BLaER1 treated with 17β-estradiol and CSF1 and Interleukin-3, amounts not matched to agents 10 nM and 100 nM (cell line): ENCODE measurements around the gene REC8.
"Not testable (repeated sequence)": the region's sequence is repeated elsewhere in the genome, so short reads cannot be mapped to it uniquely, and the experiment has no call there.

ENCODE experiments used
- H3K27ac ChIP-seq, 11 experiments: shearing (Covaris generic); formaldehyde crosslinking; 2 replicates each; pipeline ENCODE4 v1.8.1; 2022
- H3K27me3 ChIP-seq, 11 experiments: shearing (Covaris generic); formaldehyde crosslinking; 2 replicates each; pipeline ENCODE4 v1.8.1; 2022
- H3K36me3 ChIP-seq, 11 experiments: shearing (Covaris generic); formaldehyde crosslinking; 2 replicates each; pipeline ENCODE4 v1.8.1; 2022
- H3K4me1 ChIP-seq, 10 experiments: shearing (Covaris generic); formaldehyde crosslinking; 2 replicates each; pipeline ENCODE4 v1.8.1; 2022
- H3K4me2 ChIP-seq, 11 experiments: shearing (Covaris generic); formaldehyde crosslinking; 2 replicates each; pipeline ENCODE4 v1.8.1; 2022
- H3K4me3 ChIP-seq, 10 experiments: shearing (Covaris generic); formaldehyde crosslinking; 2 replicates each; pipeline ENCODE4 v1.8.1; 2022
- H3K9ac ChIP-seq, 11 experiments: shearing (Covaris generic); formaldehyde crosslinking; 2 replicates each; pipeline ENCODE4 v1.8.1; 2022
- H3K9me3 ChIP-seq, 11 experiments: shearing (Covaris generic); formaldehyde crosslinking; replicated peaks in 1 of 11; 2 replicates each; pipeline ENCODE4 v1.8.1; 2022
- H4K20me1 ChIP-seq, 11 experiments: shearing (Covaris generic); formaldehyde crosslinking; 2 replicates each; pipeline ENCODE4 v1.8.1; 2022
- Cebpa-rat ChIP-seq, 11 experiments: shearing (Covaris generic); IDR thresholded peaks; 2 replicates each; pipeline ENCODE4 v1.8.1; 2022

The REC8 gene

GRCh38 chr14:24195186-24196070 is 23.5 kb downstream of the REC8 start, which contains the start of gene TM9SF1:
Gene TM9SF1, minus strand, starts transcription at chr14:24195441. Its CDS starts 422 bp downstream, at chr14:24195019.
- Histone ChIP-seq H3K9me3 (peaks cover 0 to 12% (median 0%) of the 10 kb centered on the region in 11 experiments; a peak in 1 of 22 replicates), H3K27ac (peak within 1 kb of the TSS; percentile 95 to 100 (median 98)), H3K27me3 (no peaks in the 10 kb centered on the region), H3K4me2 (peak within 1 kb of the TSS; percentile 84 to 99 (median 93)), H4K20me1 (peaks cover 0 to 8% (median 0%) of the 10 kb centered on the region in 11 experiments; a peak in 3 of 22 replicates), H3K36me3 (peaks cover 29 to 46% (median 38%) of the 10 kb centered on the region in 11 experiments), H3K9ac (peak within 1 kb of the TSS; percentile 92 to 100 (median 97)), H3K4me3 (peak within 1 kb of the TSS; percentile 67 to 87 (median 76)), H3K4me1 (peaks cover 45 to 71% (median 51%) of the 10 kb centered on the region in 10 experiments)
- TF ChIP-seq Cebpa-rat (IDR thresholded peaks at IDR 0.05): no peak

- no peaks in the 10 kb centered on the region for H3K27me3 ChIP-seq
- H3K9ac ChIP-seq: peak overlapping the region; percentile 92 to 100 (median 97)
- peaks cover 45 to 64% (median 49%) of the 10 kb centered on the region in 10 experiments for H3K4me1 ChIP-seq
- TF ChIP-seq Cebpa-rat (IDR thresholded peaks at IDR 0.05): no peak
- H3K36me3 ChIP-seq: peaks cover 29 to 47% (median 40%) of the 10 kb centered on the region in 11 experiments
- H3K4me2 ChIP-seq: peak overlapping the region; percentile 84 to 99 (median 93)
- H4K20me1 ChIP-seq: peaks cover 0 to 8% (median 0%) of the 10 kb centered on the region in 11 experiments; a peak in 3 of 22 replicates
- peak overlapping the region; percentile 67 to 87 (median 76) for H3K4me3 ChIP-seq
- peak overlapping the region; percentile 95 to 100 (median 98) for H3K27ac ChIP-seq
- peaks cover 0 to 15% (median 4%) of the 10 kb centered on the region in 11 experiments; a peak in 18 of 22 replicates for H3K9me3 ChIP-seq
These were observed 24.5 kb downstream of the REC8 start for GRCh38 chr14:24196071-24197055.

- Histone ChIP-seq H3K4me1 (peaks cover 43 to 57% (median 47%) of the 10 kb centered on the region in 10 experiments), H3K4me3 (peak overlapping the region in 7 of 10 experiments; percentile 67 to 87 (median 81); a peak in 11 of 20 replicates), H3K4me2 (peak overlapping the region; percentile 84 to 99 (median 93)), H3K9me3 (peaks cover under 1 to 21% (median 11%) of the 10 kb centered on the region in 11 experiments; a peak in 21 of 22 replicates), H3K27ac (peak overlapping the region in 4 of 11 experiments; percentile 95 to 100 (median 98); a peak in 4 of 22 replicates), H4K20me1 (peaks cover 0 to 7% (median 0%) of the 10 kb centered on the region in 11 experiments; a peak in 3 of 22 replicates), H3K9ac (peak overlapping the region; percentile 92 to 100 (median 97); a peak in 15 of 22 replicates), H3K36me3 (peaks cover 28 to 47% (median 40%) of the 10 kb centered on the region in 11 experiments), H3K27me3 (no peaks in the 10 kb centered on the region)
- TF ChIP-seq Cebpa-rat (IDR thresholded peaks at IDR 0.05): no peak
These were observed 25.2 kb downstream of the REC8 start for GRCh38 chr14:24197056-24197450.

- H3K36me3 ChIP-seq: peaks cover 37 to 56% (median 48%) of the 10 kb centered on the region in 11 experiments
- no peaks in the 10 kb centered on the region for H3K27me3 ChIP-seq
- H3K27ac ChIP-seq: no peak overlapping the region
- H3K9ac ChIP-seq: no peak overlapping the region
- no peak for TF ChIP-seq Cebpa-rat (IDR thresholded peaks at IDR 0.05)
- peaks cover 26 to 42% (median 29%) of the 10 kb centered on the region in 10 experiments for H3K4me1 ChIP-seq
- no peaks in the 10 kb centered on the region; a peak in 2 of 22 replicates for H4K20me1 ChIP-seq
- H3K4me3 ChIP-seq: no peak overlapping the region
- H3K9me3 ChIP-seq: peaks cover 13 to 40% (median 28%) of the 10 kb centered on the region in 11 experiments
- peak overlapping the region in 2 of 11 experiments; percentile 35 to 42; a peak in 3 of 22 replicates for H3K4me2 ChIP-seq
These were observed 27.1 kb downstream of the REC8 start for GRCh38 chr14:24198814-24199524.

- not testable (repeated sequence) for H3K4me2 ChIP-seq, H3K9ac ChIP-seq, H3K4me3 ChIP-seq, H3K27me3 ChIP-seq, H4K20me1 ChIP-seq, H3K27ac ChIP-seq
- H3K36me3 ChIP-seq: peaks cover 67 to 90% (median 81%) of the 10 kb centered on the region in 11 experiments
- H3K4me1 ChIP-seq: peaks cover 2 to 20% (median 6%) of the 10 kb centered on the region in 10 experiments; a peak in 15 of 20 replicates
- H3K9me3 ChIP-seq: peaks cover 13 to 44% (median 28%) of the 10 kb centered on the region in 11 experiments
These were observed 30.7 kb downstream of the REC8 start for GRCh38 chr14:24202538-24202937.

GRCh38 chr14:24203249-24203886 is 31.5 kb downstream of the REC8 start:
- H3K36me3 ChIP-seq: peaks cover 75 to 98% (median 90%) of the 10 kb centered on the region in 11 experiments
- H3K4me2 ChIP-seq, H3K4me3 ChIP-seq, H4K20me1 ChIP-seq, H3K27me3 ChIP-seq, H3K9ac ChIP-seq, H3K27ac ChIP-seq: not testable (repeated sequence)
- H3K4me1 ChIP-seq: peaks cover 0 to 13% (median 9%) of the 10 kb centered on the region in 10 experiments; a peak in 11 of 20 replicates
- peaks cover 13 to 44% (median 28%) of the 10 kb centered on the region in 11 experiments for H3K9me3 ChIP-seq
